HG03432 (cell line): ENCODE data around the gene PPFIA1.
"Not testable (repeated sequence)": the region's sequence is repeated elsewhere in the genome, so short reads cannot be mapped to it uniquely, and the experiment has no call there.

Source experiments
- ATAC-seq: cut with Tn5 transposase; IDR thresholded peaks from one replicate; pipeline ENCODE4 v1.9.1; 2021; ENCODE audit warnings: mild to moderate bottlenecking, moderate library complexity; ENCODE audit not compliant: unreplicated experiment

The PPFIA1 gene

DNA sequence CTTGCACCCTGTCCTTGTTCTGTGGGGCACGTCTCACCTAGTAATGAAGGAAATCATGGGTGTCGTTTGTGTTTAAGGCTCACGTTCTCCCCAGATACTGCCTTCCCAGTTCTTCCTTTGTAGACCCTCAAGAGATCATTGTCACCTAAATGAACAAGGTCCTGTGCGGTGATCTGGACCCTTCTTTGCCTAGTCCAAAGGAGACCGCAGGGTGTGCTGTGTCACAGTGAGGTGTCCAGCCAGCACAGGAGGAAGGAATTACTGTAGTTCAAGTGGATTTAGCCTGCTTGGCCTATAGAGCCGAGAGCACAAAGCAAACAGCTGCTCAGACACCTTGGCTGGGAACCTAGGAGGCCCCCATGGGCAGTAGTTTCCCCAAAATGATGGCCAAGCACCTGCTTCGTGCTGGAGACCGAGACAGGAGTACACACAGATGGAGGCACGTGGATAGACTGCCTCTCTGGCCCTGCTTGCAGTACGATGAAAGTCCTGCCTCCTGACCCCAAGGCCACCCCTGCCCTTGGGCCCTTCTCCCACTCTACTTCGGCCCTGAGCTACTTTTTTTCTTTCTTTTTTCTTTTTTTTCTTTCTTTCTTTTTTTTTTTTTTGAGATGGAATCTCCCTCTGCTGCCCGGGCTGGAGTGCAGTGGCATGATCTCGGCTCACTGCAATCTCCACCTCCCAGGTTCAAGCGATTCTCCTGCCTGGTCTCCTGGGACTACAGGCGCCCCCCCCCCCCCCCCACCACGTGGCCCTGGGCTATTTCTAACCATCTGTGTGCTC is 19.4 kb upstream of the PPFIA1 start:
- ATAC-seq, result no peak

DNA sequence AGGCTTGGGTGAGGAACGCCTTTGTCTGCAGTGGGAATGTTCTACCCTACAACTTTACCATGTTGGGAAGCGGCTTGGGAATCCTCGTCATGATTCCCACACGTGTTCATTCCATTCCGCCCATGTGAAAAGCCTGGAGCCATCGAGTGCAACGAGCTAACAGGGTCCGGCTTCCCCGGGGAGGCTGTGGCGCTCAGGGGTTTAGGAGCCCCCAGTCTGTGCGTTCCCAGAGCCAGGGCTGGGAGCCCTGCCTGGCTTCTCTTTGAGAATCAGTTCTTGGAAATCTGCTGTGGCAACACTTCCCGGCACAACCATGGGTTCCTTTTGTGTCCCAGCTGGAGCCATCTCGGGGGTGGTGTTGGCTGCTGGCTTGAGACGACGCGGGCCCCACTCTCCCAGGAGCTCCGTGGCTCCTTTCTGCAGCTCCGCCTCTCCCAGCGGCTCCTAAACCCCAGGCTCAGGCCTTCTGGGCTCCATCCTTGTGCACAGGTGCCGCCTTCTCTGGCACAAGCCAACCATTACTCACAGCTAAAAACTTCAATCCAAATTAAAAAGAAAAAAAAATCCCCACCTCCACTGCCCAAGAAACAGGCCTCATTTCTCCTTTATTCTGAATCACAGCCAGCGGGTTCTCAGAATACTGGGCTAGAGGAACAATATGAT is 18.7 kb upstream of the PPFIA1 start:
- ATAC-seq, result no peak

- ATAC-seq, result peak; percentile 48
Measured at GRCh38 chr11:70252844-70253243, 17.6 kb upstream of the PPFIA1 start.

- no peak for ATAC-seq
Measured at GRCh38 chr11:70255477-70256116, 14.9 kb upstream of the PPFIA1 start.

- not testable (repeated sequence) for ATAC-seq
Measured at GRCh38 chr11:70259077-70259476, 11.4 kb upstream of the PPFIA1 start.

- ATAC-seq, result no peak
Measured at GRCh38 chr11:70262951-70263350, 7.5 kb upstream of the PPFIA1 start.

DNA sequence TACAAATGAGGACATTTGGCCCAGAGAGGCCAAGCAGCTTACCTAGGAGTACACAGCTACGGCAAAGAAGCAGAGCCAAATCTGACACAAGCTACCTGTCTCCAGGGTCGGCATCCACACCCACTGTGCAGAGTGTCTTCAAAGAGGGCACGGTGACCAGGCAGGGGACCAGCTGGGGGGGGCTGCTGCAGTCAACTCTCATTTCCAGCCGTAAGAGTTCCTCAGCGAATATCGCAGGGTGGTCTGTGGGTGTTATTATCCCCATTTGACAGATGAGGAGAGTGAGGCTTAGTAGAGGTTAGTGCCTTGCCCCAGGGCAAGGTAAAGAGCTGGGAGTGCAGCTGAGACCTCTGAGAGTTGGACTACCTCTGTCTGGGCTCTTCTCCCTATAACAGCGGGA is 7.1 kb upstream of the PPFIA1 start:
- no peak for ATAC-seq

DNA sequence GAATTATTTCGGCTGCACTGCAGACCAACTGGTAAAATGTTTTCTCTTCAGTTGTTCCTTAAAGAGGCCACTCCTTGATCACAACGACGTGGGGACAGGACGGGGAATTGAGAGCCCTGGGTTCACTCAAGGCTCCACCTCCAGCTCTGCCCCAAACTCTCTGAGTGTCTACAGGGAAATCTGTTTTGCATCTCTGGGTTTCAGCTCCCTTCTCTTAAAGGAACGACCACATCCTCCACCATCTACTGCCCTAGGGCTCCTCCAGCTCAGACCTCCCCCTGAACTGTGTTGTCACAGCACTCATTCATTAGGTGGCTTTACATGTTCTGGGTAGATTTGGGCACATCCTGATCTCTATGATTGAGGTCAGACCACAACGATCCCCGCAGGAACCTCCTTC is 5.1 kb upstream of the PPFIA1 start:
- no peak for ATAC-seq

GRCh38 chr11:70267405-70267950 is 3.0 kb upstream of the PPFIA1 start:
- no peak for ATAC-seq

DNA sequence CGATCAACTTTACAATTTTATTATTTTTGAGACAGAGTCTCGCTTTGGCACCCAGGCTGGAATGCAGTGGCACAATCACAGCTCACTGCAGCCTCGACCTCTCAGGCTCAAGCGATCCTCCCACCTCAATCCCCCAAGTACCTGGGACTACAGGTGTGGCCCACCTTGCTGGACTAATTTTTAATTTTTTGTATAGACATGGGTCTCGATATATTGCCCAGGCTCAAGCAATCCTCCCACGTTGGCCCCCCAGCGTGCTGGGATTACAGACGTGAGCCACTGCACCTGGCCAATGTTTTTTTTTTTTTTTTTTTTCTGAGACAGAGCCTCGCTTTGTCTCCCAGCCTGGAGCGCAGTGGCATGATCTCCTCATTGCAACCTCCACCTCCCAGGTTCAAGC is 2.0 kb upstream of the PPFIA1 start:
- ATAC-seq, result no peak

DNA sequence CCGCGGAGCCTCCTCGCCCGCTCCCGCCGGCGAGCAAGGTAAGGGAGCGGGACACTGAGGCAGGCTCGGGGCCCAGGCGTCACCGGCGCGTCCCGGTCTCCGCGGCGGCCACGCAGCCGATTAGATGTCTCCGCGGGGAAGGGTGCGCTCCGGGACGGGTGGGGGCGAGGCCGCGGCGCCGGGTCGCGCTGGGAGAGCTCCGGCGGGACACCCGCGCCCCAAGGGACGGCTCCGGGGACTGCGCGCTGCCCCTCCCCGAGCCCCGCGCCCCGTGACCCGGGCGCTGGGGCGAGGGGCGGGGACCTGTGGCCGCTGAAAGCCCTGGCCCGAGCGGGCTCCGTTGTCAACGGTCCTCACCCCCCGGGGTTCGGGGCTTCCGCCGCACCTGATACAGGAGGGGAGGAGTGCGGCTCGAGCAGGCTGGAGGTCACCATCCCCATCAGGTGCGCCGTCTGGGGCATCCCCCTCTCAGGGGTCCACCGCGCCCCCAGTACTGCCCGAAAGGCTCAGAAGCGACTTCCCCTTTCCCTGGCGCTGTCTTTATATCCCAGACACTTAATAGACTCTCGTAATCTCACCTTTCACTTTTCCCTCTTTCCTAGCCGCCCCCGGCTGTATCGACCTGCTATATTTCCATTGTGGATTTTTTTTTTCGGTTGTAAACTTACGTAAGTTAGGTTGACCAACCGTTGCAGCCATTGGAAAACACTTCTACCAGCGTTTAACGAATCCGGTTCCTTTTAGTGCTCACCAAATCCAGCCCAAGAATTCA is 573 bp downstream of the PPFIA1 start:
- ATAC-seq, result peak; percentile 52

DNA sequence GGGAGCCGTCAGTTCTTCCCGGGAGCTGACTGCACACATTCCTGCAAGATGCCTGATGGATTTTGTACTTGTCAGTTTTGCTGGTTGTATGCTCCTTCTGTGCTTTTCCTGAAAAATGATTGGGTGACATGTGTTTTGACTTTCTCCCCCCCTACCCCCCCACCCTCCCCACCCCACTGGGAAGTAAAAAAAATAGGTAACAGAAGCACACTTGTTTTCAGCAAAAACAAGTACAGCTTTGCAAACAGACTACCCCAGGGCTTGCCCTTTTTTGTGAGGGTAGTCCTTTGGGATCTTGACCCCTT is 1.1 kb downstream of the PPFIA1 start:
- no peak for ATAC-seq

DNA sequence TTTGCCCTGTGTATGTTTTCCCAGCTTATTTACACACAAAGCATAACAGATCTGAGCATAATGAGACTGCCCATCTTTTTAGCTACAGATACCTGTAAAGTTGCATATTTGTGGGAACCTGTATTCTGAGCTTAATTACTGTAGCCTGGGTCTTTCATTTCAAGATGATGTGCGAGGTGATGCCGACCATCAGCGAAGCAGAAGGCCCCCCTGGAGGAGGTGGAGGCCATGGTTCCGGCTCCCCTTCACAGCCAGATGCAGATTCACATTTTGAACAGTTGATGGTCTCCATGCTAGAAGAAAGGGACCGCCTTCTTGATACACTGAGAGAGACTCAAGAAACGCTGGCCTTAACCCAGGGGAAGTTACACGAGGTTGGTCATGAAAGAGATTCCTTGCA is 1.5 kb downstream of the PPFIA1 start:
- no peak for ATAC-seq

- ATAC-seq, result no peak
Measured at GRCh38 chr11:70278994-70279393, 8.5 kb downstream of the PPFIA1 start.

GRCh38 chr11:70281156-70281609 is 10.7 kb downstream of the PPFIA1 start:
- no peak for ATAC-seq

DNA sequence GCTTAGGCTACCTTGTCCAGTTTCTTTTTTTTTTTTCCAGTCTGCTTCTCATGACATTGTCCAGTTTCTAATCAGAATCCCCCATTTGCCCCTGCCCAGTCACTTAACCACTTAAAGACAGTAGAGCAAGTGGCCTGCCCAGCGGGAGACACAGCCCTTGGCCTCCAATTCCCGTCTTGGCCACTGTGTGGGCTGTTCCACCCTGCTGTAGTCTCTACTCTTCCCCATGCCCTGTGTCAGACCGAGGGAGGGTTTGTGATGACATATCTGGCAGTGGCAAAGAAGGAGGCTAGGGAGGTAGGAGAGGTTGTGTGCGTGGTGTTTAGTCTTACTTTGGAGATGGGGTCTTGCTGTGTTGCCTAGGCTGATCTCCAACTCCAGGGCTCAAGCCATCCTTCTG is 11.5 kb downstream of the PPFIA1 start:
- no peak for ATAC-seq

DNA sequence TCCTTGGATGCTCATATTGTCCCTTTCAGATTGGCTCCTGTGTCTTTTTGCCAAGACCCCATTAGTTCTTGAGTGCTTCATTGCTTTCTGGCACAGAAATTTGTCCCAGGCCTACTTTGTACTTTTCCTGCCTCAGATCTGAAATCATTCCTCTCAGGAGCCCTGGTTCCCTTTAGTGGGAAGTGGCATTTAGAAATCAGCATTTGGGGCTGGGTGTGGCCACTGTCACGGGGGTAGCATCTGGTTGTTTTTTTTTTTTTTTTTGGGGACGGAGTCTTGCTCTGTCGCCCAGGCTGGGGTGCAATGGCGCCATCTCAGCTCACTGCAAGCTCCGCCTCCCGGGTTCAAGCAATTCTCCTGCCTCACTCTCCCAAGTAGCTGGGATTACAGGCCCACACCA is 18.2 kb downstream of the PPFIA1 start:
- ATAC-seq, result no peak

DNA sequence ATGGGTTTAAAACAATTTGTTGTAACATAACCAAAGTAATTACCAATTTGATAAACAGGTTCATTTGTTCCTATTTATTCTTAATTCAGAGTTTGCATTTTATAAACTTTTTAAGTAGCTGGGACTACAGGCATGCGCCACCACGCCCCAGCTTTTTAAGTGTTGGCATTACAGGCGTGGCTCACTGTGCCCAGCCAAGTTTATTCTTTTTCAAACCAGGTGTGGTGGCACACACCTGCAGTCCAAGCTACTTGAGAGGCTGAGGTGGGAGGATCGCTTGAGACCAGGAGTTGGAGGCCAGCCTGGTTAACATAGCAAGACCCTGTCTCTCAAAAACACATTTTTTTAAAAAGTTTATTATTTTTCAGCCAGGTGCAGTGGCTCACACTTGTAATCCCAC is 19.1 kb downstream of the PPFIA1 start:
- no peak for ATAC-seq

DNA sequence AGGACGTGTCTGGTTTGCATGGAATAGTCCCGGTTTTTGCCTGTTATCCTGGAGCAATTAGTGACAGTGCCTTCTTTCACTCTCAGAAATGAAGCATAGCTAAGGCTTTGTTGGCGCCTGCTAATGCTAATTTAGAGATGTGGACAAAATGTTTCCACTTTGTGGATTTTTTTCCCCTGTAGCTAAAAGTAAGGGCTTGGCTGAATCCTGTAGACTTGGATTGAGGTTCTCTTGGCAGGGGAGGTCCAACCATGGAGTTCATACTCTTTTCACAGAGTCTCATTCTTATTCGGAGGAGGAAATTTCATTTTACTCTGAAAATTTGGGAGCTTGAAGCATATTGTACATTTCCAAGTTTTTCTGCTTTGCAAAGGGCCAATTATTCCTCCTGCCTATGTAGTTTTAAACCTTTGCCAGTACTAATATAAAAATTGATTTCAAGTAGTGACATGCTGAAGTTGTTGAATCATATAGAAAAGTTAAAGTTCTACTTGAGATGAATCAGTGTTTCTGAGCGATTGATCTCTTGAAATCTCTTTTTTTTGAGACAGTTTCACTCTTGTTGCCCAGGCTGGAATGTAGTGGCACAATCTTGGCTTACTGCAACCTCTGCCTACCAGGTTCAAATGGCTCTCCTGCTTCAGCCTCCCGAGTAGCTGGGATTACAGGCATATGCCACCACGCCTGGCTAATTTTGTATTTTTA is 20.0 kb downstream of the PPFIA1 start:
- ATAC-seq, result no peak

DNA sequence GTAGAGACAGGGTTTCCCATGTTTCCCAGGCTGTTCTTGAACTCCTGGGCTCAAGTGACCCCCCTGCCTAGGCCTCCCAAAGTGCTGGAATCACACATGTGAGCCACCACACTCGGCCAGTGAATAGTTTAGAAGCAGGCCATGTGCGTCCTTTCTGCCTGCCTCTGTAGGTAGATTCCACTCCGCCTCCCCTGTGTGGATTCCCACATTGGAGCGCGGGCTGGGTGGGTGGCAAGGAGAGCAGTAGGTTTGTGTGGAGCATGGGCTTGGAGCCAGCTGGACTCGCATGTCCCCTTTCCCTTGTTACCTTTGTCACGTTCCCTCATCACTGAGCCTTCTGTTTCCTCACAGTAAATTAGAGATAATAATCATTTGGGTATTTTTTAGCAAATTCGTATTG is 21.7 kb downstream of the PPFIA1 start:
- ATAC-seq, result no peak

DNA sequence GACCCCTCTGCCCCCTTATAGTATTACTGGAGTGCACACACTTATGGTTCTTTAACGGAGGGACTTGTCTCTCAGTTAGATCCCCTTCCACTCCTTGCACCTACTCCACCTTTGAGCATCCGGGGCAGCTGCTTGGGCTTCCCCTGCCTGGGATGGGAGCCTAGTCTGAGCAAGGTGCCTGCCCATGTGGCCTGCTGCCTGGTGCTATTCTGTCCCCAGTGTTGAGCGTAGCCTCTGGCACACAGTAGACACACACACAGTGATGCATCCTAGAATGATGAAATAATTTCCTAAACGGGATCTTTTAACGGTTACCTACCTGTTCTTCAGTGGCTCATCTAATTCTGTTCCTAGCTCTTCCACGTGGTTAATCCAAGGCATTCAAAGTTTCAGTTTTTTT is 22.4 kb downstream of the PPFIA1 start:
- no peak for ATAC-seq
